Gastrocnemius medialis (tissue), 4 donors: ENCODE data around the gene LNX1.

Source experiments
- CTCF ChIP-seq, 5 experiments: fragments of 450-650 bp in 3 of 5; fragments of 200-600 bp in 2 of 5; sonication (generic) in 2 of 5; IDR thresholded peaks in 4 of 5; conservative IDR thresholded peaks in 1 of 5; 1 replicate in 4 of 5; 2 replicates in 1 of 5; pipeline ENCODE4 v1.5.1; 2016 to 2019; ENCODE audit warnings: antibody characterized with exemption in 5 of 5, mild to moderate bottlenecking in 3 of 5, moderate library complexity in 3 of 5
- POLR2A ChIP-seq, 2 donors: fragments of 450-650 bp; IDR thresholded peaks; one replicate each; pipeline ENCODE4 v1.6.1; 2017; ENCODE audit warnings: antibody characterized with exemption in 2 of 2, mild to moderate bottlenecking in 2 of 2, moderate library complexity in 2 of 2

GRCh38 chr4:53593765-53594164, 2.5 kb upstream of the LNX1 start:
- TF ChIP-seq POLR2A (IDR thresholded peaks at IDR 0.05): no peak
- TF ChIP-seq CTCF (IDR thresholded peaks at IDR 0.05 in 4 of 5, conservative IDR thresholded peaks at IDR 0.05 in 1 of 5): no peak
